Hepatocyte (in vitro differentiated cells): ENCODE data around the gene BICDL1.

Experiments used
- CTCF ChIP-seq: fragments of 200-600 bp; sonication (generic); IDR thresholded peaks from 2 replicates; pipeline ENCODE4 v1.5.1; 2016; ENCODE audit warnings: antibody characterized with exemption, mild to moderate bottlenecking; ENCODE audit not compliant: poor library complexity
- EZH2 ChIP-seq: fragments of 200-600 bp; sonication (generic); IDR thresholded peaks from 2 replicates; pipeline ENCODE4 v1.6.1; 2016; ENCODE audit warnings: antibody characterized with exemption, mild to moderate bottlenecking, borderline replicate concordance

- TF ChIP-seq CTCF (no peak), EZH2 (no peak)
Measured at GRCh38 chr12:120048263-120048662, 59.2 kb downstream of the BICDL1 start.
